NOMO-1 (cell line): ENCODE measurements around the gene AIRE.
"Not testable (repeated sequence)": the region's sequence is repeated elsewhere in the genome, so short reads cannot be mapped to it uniquely, and the experiment has no call there.

Source experiments
- DNase-seq, 2 experiments: peaks; one replicate each; lab custom pipeline; 2025; ENCODE audit not compliant: unreplicated experiment in 2 of 2; lab: John Stamatoyannopoulos, UW

Gene AIRE

DNA sequence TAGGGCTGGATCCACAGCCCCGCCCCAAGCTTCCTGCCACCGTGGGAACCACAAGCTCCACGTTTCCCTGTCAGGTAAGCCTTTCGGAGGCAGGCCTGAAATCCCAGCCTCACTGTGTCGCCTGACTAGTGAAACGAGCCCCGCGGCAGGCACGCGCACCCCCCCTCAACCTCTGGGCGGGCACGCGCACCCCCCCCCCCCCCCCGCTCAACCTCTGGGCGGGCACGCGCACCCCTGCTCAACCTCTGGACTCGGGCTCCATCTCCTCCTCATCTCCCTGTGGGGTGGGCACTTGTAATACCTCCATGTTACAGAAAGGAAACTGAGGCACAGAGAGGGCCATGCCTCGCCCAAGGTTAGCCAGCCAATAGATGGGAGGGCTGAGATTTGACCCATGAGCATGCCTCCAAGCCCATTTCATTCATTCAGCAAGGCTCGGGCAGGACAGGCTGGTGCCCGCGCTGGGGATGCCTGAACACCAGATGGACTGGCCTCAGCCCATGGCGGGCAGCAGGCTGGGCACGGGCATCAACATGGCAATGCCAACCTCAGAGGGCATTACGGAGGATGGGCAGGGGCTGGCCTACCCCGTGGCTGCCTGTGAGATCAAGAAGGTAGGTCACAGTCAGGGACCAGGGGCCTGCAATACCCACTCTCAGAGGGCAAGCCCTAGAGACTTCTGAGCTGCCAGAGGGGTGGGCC is 48.8 kb downstream of the AIRE start:
- DNase-seq, result no peak

GRCh38 chr21:44335266-44336059 is 49.8 kb downstream of the AIRE start:
- DNase-seq, result no peak

DNA sequence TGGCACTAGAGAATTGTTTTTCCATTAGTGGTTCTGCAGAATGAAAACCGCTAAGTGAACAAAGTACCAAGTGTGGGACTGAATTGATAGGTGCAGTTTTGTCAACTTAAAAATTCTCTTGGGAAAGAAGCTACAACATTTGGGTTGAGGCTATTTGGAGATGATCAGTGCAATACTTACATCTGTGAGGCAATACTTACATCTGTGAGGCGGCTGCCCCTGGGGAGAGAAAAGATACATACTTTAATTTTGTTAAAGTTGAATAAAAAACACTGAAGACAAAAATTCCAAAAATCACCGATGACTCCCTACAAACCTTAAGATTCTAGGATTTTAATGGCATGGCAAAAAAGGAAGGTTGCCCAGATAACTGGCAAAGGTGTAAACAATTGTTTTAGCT is 51.8 kb downstream of the AIRE start:
- no peak for DNase-seq

- DNase-seq, result peak in 1 of 2 experiments; percentile 11
Observed at GRCh38 chr21:44337941-44338895, 52.5 kb downstream of the AIRE start.

DNA sequence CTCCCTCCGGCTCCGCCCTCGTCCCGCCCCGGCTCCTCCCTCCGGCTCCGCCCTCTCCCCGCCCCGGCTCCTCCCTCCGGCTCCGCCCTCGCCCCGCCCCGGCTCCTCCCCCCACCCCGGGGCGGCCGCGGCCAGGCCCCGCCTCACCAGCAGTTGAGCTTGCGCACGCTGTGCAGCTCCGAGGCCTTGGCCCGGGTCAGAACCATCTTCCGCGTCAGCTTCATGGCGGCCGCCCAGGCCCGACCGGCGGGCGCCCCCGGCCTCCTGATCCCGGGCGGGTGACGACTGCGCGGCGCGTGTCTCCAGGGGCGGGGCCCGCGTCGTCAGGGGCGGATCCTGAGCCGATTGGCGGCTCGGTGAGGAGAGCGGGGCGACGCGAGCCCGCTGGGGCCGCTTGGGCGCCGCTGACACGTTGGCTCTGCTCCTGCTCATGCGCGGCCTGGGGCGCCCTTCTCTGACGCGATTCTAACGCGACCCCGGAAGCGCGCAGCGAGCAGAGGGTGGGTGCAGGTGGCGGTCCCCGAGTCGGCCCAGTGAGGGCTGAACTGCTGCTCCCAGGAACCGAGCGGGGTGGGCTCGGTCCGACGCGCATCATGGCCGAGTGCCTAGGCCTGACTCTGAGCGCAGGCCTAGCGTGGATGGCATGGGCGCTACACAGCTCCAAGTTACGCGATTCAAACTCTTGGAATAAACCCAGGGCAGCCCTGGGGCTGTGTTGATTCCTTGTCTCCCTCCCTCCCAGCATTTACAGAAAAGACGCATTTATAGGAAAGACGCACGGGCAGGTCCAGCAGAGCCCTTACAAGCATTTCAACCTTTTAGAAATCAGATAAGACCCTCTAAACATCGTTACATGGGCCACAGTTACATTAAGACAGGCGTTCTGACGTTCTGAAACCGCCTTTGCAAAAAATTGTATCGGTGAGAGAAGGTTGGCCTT is 53.6 kb downstream of the AIRE start, which contains the start of gene CFAP410:
Gene CFAP410, minus strand, starts transcription at position 420 of the 940 bp plus-strand sequence. Its CDS starts 196 bp downstream, at position 224.
- DNase-seq, result peak; percentile 89 to 96

DNA sequence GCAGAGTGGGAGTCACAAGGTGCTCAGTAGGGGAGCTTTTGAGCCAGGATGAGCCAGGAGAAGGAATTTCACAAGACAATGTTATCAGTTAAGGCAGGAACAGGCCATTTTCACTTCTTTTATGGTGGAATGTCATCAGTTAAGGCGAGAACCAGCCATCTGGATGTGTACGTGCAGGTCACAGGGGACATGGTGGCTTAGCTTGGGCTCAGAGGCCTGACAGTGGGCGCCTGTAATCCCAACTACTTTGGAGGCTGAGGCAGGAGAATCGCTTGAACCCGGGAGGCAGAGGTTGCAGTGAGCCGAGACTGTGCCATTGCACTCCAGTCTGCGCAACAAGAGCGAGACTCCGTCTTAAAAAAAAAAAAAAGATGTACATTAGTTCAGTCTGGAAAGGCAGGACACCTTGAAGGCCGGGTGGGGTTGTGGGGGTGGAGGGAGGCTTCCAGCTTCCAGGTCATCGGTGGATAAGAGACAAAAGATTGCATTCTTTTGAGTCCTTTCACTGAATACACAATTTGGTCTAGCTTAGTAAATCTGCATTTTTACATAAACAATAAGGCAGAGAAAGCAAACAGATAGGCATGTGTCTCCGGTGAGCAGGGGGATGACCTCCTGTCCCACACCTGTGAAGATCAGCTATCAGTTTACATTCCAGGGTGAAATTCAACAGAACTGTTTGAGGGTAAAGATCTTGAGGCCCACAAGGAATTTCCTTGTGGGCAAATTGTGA is 56.2 kb downstream of the AIRE start:
- not testable (repeated sequence) for DNase-seq

- DNase-seq, result not testable (repeated sequence)
Observed at GRCh38 chr21:44342981-44343380, 57.3 kb downstream of the AIRE start.

GRCh38 chr21:44344541-44345183 is 59.0 kb downstream of the AIRE start:
- no peak for DNase-seq

GRCh38 chr21:44345495-44345894 is 59.8 kb downstream of the AIRE start:
- no peak for DNase-seq

DNA sequence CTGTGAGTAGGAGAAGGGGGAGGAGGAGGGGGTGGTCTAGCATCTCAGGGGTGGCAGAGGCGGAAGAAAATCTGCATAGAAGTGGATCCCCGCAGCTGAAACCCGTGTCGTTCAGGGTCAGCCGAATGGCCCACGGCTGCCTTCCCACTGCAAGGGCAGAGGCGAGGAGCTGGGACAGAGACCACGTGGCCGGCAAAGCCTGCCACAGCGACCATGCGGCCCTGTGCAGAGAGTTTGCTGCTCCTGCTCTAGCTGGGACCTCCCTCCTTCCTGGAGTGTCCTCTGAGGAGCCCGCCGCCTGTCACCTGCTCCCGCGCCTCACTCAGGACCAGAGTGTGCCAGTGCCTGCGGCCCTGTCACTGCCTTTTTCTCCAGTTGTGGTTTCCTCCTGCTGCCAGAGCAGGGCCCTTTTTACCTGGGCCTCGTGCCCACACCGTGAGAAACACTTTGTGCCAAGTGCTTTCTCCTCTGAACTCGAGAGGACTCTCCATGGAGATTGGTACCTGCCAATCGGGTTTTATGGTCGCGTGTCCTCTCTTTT is 62.3 kb downstream of the AIRE start:
- no peak for DNase-seq
